NCI-H446 treated with DMSO at 0.1 percent for 48 hours (cell line): ENCODE results near the gene NOS1AP.

Source experiments
- DNase-seq: peaks from one replicate; lab custom pipeline; 2025; lab: John Stamatoyannopoulos, UW

The NOS1AP gene

DNA sequence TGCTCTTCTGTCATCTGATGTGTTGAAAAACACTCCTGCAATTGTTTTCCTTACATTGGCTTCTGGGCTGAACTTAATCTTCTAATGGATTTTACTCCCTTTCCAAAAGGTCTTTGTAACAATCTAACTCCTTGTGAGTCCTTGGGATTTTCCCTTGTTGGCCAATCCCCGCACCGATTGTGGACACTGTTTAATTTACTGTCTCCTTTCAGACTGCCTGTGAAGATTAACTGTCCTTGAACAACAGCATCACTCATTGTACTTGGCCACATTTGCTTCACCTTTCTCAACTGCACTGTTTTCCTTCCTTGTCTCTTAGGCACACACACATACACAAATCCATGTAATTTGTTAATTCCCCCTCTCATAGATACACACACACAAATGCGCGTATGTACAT, 186.8 kb downstream of the NOS1AP start:
- no peak for DNase-seq

DNA sequence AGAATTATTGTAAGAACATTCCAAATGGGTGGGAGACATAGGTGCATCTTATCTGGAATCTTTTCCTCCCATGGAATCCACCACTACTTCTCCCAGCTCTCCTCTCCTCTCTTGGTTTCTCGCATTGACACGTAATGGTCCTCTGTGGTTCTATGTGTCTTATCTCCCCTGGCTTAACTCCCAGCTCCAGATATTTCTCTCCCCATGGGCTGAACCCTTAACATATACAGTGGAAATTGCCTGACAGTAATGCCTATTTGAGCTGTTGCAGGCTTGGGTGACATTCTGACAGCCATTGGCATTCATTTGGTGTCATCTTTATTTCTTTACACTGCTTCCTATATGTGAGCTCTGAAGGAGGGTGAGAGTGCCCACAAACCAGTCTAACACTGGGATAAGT, 188.9 kb downstream of the NOS1AP start:
- DNase-seq = no peak

DNA sequence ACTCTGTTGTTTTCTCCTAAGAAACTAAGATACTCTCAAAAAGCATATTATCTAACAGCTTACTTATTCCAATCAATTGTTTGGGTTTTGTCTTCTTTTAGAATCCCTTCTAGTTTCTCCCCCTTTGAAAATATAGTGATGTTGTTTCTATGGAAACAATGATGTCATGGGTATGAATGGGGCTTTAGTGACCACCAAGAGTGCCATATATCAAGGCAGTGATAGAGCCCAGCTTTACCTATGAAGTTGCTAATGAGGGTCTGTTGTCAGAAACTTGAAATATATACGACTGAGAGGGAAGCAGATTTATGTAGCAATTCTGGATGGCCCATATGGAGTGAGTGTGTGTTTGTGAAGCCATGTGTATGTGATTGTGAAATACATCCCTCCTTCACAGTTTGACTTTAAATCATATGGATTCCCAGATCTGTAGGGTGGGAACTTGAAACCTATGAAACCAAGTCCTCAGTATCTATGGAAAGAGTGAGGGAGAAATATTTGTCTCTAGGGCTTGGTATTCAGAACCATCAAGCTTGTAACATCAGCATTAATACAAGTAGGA, 190.5 kb downstream of the NOS1AP start:
- no peak for DNase-seq

DNA sequence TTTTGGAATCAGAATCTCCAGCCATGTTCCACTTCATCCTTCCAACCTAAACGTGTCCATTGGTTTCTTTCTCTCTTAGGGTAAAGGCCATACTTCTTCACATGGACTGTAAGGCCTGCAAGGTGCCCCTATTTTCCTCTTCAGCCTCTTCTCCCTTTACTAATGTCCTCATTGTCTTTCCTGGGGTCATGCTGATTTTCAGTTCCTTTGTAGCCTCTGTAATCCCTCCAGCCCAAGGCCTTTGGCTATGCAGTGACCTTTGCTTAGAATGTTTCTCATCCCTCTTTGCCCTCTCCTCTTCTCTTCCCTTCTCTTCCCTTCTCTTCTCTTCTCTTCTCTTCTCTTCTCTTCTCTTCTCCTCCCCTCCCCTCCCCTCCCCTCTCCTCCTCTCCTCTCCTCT, 194.6 kb downstream of the NOS1AP start:
- DNase-seq = no peak

DNA sequence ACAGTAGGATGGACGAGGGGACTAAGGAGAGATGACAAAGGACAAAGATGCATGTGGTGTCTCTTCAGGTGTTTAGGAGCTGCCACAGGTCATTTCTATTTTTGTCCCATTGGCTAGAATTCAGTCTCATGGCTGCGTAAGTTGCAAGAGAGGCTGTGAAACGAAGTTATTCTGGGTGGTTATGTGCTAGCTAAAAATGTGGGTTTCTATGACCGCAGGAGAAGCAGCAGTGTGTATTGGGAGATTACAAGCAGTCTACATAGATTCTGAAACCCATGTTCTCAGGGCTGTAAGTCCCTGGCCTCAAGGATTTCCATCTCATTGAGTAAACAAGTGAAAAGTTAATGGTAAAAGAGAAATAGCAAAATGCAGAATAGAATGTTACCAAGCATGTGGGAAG, 196.5 kb downstream of the NOS1AP start:
- no peak for DNase-seq

DNA sequence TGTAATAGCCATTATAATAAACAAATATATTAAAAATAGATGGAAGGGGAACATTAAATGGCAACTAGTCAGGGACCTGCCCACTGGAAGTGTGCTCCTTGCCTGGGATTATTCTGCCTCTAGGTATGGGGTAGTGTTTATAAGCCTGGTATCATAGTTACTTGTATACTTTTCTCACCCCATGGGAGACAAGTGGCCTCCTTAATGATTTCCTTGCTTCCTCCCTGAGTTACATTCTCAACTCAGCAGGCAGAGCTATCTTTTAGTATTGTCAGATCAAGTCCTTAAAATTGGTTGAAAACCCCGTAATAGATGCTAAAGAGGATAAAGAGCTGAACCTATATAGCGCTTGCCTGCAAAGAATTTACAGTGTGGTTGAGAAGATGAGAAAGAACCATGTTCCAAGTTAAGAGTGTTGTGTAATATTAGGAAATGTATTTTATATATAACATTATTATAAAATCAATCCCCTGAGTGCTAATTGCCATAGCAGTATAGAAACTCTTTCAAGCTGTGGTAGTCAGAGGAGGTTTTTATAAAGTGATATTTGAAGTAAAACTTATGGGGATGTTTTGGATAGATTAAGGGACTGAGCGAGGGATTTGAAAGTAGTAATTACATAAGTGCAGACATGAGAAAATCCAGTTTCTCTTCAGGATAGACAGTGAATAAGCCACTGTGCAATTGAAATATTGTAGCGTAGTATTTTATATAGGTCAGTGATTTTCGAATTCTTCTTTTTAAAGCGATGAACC, 200.7 kb downstream of the NOS1AP start:
- DNase-seq = no peak

DNA sequence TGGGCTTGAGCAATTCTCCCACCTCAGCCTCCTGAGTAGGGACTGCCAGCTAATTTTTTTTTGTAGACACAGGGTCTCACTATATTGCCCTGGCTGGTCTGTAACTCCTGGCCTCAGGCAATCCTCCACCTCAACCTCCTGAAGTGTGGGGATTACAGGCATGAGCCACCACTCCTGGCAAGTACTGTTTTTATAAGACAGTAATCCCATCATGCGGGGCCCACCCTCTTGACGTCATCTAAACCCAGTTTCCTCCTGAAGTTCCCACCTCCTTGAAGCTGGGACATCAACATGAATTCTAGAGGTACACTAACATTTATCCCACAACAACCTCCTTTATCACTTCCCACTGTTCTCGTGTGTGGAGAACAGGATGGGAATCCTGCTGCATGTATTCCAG, 202.5 kb downstream of the NOS1AP start:
- no peak for DNase-seq

DNA sequence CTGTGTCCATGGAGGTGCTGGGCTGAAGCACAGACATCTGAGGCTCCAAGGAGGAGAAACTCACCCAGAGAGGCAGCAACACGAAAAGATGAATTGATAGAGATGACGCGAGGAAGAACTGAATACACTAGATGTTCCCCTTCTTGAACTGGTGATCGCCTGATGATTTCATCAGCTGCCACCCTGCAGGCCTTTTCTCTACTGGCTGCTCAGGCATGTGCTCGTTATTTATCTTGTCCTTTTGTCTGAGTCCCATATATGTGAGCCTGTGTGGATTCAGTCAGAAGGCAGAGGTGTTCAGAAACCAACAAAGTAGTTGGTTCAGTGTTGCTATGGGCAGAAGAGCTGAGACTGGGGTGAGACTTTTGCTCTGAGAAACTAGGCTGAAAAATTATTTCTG, 202.9 kb downstream of the NOS1AP start:
- DNase-seq = no peak

DNA sequence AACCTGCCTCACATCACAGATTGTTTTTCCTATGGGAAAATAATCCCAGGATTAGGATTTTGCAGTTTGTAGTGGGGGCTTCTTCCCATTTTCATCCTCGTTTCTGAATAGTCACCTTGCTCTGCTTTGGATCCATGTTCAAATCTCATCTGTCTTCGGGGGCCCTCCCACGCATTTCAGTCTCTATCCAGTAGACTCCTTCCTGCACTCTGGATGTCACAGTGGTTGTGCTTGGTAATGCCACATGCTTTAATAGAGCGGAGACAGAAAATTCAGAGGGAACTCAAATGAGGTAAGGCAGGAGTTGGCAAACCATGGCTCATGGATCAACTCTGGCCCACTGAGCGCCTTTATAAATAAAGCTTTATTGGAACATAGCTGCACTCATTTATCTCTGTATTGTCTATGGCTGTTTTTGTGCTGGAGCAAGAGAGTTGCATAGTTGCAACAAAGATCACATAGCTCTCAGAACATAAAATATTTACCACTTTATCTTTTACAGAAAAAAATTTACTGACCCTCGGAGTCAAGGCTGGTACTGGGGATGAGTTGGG, 206.2 kb downstream of the NOS1AP start:
- no peak for DNase-seq

DNA sequence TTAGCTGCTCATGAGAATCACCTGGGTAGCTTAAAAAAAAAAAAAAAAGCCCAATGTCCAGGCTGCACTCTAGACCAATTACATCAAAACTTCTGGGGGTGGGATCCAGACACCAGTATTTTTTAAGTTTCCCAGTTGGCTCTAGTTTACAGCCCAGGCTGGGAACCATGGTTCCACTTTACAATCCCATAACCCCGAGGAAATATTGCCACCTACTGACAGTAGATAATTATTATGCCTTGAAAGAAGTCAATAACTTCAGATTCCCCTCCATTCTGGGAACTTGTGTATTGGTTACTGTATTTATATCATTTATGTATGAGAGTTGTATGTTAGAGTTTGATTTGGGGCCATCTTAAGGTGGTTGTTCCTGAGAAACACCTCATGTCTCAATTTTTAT, 207.0 kb downstream of the NOS1AP start:
- no peak for DNase-seq

DNA sequence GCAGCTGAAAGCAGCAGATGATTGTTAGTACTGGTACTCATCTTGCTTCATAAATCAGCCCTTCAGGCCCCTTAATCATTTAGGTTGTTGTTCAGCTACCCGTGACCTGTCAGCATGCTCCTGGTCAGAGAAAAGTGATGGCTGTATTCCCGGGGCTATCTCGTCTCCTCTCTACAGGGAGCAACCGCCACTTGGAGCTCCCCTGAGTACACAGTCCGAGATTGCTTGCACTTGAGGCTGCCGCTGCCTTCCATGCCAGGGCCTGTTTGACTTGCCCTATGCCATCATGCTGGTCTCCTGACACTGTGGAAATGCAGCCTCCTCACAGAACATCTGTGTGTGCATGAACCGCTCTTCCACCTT, 209.6 kb downstream of the NOS1AP start:
- DNase-seq = no peak

DNA sequence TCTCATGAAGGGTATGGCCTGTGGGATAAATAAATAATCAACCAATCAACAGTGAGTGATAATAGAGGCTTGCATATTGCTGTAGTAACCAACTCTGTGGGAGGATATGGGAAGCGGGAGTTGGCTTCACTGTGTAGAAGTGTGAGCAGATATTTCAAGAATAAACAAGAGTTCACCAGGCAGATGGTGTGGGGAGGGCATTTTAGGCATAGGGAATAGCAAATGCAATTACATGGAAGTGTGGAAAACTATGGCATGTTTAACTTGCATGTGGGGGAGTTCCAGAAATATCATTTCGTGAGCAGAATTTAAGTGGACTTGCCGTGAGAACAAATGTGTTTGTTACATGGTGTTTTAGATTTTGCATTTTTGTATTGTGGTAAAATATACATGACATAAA, 211.9 kb downstream of the NOS1AP start:
- DNase-seq = no peak

DNA sequence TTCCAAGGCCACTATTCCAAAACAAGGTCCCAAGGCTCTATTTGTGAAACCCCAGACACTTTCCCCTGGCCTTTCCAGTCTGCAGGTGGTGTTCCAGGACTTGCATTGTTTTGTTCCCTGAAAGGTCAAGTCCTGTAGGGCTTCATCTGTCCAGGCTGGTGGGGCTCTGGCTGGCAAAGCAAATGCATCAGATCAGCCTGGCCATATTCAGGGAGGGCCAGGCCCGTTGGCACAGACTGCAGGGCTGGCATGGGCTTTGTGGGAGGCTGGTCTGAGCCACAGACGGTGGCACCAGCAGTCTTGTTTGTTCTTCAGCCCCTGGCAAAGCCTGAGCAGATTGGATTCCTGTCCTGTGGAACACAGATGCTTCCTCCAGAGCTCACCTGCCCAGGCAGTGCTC, 214.2 kb downstream of the NOS1AP start:
- no peak for DNase-seq

DNA sequence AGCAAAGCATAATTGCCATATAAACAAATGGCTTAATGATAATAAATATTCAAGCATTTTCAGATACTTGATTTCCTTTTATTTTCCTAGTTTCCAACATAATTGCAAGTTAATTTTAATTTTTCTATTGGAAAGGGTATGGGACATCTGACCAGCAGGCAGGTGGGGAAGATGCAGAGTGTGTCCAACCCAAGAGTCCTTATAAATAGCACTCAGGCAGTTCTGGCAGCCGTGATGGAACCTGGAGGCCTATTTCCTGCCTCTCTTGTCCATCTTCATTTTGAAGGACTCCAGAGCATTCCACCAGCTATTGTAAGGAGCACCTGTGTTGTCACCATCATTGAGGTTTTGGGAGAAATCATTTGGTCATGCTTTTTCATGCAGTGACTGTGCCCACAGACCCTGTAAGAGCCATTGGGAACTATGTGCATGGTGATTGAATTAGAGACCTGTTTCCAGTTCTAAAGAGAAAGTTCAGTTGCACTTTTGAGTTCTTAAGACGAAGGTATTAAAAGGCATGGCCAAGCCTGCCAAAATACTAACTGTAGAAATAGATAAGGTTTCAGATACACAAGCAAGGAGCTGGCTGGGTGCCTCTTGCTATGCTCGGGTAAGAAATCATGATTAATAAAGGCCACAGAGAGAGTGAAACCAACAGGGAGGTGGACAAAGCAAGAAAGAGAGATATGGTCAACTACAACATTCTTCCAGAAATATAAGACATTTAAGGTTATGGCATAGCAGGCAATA, 214.9 kb downstream of the NOS1AP start:
- no peak for DNase-seq

DNA sequence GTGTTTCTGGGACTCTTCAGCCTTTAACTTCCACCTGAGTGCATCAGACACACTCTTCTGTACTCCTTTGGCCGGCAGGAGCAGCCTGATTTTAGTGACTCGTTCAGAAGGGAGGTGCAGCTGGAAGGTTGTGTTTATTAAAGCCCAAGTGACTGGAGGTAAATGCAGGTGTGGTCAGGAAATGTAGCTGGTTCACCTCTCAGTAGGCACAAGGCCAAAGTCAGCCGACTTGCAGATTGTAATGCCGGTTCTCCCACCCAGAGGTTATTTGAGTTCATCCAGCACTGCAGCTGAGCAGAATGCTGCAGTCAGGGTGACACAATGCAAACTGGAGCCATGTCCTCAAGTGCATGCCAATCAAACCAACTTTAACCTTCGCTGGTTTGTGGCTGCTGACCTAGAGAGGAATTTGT, 215.7 kb downstream of the NOS1AP start:
- DNase-seq = no peak

DNA sequence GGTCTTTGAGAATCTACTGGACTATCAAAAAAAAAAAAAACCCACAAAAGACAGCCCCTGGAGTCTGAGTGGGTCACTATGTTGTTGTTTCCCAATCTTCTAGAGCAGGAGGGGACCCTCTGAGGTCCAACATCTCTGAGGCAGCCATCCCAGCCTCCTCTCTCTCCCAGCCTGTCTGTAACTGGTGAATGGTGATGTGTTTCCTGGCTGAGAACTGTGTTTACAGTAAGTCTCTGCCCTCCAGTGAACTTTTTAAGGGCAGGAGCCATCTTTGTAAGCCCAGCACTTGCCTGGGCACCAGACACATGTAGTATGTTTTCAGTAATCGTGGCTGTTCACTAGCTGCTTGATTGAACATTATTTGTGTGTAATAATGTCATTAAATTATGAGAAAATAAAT, 221.5 kb downstream of the NOS1AP start:
- DNase-seq = no peak

DNA sequence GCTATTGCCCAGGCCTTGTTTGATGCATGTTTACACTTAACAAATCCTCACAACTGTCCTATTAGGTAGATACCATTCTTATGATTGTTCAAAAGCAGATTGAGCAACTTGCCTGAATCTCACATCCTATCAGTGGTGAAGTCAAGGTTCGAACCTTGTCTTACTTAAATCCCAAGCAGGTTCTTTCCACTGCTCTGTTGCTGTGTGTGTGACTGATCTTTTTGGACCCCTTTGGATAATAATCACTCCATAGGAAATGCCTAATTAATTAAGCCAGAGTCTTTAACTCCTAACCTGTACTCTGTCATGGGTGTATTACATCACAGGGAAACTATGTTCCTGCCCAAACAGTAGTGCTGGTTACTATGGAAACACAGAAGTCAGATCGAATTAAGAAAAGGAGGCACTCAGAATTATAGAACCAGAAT, 222.9 kb downstream of the NOS1AP start:
- DNase-seq = no peak

DNA sequence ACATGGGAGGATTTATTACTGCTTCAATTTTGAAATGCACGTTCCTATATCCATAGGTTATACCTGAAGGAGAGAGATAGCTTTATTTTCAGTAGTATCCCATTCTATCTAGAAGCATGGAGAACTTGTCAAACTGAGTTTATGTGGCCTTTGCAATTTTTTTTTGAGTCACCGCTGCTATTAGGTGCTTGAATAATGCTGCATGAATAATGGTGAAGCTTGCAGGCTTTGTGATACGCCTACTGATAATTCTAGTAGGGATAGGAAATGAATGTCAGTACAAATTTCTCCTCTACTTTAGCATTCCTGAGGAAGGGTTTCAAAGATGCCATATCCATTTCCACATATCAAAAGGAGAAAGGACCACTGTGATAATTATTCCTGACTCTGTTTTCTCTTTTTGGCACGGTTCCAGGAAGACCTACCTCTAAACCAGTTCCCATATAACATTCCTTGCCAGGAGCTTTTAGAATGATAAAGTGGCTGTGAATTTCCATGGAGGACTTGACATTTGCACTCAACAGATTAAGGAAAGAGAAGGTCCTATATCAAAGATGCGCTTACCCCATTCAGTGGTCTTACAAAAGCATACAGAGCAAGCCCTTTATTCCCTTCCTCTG, 223.7 kb downstream of the NOS1AP start:
- no peak for DNase-seq

DNA sequence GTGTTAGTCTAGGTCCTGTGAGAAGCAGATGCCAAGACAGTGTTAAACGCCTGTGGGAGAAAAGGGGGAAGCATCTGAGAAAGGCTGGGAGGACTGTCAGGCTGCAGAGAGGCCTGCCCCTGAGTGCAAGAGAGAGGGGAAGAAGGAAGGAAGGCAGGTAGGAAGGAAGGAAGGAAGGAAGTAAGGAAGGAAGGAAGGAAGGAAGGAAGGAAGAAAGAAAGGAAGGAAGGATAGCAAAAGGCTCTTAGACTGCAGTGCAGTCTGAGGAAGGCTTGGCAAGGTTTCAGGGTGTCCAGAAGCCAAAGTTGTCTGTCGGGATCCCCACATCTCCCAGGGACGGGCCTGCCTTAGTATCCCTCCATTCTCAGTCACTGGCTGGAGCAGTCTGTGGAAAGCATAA, 224.5 kb downstream of the NOS1AP start:
- no peak for DNase-seq

DNA sequence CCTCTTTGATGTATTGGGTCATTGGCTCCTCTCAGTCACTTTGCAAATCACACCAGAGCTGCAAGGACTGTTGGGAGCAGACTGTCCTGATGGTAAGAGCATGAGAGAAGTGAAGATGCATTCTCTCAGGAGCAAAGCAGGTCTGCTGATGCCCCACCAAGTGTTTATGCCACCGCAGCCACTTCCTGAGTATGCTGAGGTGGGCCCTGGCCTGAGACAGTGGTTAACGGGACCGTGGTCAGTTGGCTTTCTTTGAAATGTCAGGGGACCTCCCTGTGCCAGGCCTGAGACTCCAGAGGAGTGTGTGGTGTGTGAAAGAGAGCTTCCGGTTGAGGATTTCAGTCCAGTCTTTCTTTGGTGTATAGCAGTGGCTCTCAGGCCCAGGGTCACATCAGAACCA, 227.7 kb downstream of the NOS1AP start:
- no peak for DNase-seq

DNA sequence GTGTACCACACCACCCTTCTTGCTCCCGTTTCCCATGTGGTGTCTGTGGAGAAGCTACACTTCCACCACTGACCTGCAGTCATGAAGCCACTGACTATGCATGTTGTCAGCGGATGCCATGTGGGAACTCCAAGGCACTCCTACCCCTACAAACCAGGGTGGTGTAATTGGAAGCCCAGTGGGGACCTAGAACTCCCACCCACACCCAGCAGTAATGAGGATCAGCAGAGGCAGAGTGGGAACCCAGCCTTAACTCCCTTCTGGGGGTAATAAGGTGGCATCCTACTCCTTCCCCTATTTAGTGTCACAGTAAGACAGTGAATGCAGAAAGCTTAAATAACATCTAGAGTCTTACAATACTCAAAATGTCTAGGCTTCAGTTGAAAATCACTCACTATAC, 228.8 kb downstream of the NOS1AP start:
- DNase-seq = no peak

DNA sequence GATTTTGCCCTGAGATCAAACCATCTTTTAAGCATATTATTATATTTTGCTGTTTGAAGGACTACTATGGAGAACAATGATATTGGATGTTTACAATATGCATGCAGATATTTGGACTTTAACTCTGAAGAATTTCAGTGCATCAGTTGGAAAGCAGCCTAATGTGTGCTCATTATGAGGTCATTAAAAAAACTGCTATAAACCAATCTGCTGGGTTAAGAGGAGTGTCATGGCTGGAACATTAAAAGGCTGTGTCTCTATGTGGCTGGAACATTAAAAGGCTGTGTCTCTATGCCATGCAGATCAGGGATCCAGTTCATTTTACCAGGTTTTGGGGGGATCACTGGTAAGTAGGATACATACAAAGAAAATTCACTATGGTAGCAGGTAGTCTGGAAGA, 229.5 kb downstream of the NOS1AP start:
- DNase-seq = no peak
